ENCODE measurements around the gene ZNF385C. TPM values are rescaled to one million over a fixed set of nuclear protein-coding genes. Genes with fewer than 3 reads are reported as not detected.

Gene ZNF385C
- total RNA-seq, 1 donor from 2014 or later: not detected

GRCh38 chr17:42078396-42079043 is 19.8 kb downstream of the ZNF385C start:
- DNase-seq (ENCODE audit: low spot score): no peak

- no peak for DNase-seq (ENCODE audit: low spot score)
These were observed 20.5 kb downstream of the ZNF385C start for GRCh38 chr17:42077755-42078154.

- no peak for DNase-seq (ENCODE audit: low spot score)
These were observed 21.3 kb downstream of the ZNF385C start for GRCh38 chr17:42076797-42077559.

GRCh38 chr17:42075789-42076188 is 22.5 kb downstream of the ZNF385C start:
- DNase-seq (ENCODE audit: low spot score): no peak

DNA sequence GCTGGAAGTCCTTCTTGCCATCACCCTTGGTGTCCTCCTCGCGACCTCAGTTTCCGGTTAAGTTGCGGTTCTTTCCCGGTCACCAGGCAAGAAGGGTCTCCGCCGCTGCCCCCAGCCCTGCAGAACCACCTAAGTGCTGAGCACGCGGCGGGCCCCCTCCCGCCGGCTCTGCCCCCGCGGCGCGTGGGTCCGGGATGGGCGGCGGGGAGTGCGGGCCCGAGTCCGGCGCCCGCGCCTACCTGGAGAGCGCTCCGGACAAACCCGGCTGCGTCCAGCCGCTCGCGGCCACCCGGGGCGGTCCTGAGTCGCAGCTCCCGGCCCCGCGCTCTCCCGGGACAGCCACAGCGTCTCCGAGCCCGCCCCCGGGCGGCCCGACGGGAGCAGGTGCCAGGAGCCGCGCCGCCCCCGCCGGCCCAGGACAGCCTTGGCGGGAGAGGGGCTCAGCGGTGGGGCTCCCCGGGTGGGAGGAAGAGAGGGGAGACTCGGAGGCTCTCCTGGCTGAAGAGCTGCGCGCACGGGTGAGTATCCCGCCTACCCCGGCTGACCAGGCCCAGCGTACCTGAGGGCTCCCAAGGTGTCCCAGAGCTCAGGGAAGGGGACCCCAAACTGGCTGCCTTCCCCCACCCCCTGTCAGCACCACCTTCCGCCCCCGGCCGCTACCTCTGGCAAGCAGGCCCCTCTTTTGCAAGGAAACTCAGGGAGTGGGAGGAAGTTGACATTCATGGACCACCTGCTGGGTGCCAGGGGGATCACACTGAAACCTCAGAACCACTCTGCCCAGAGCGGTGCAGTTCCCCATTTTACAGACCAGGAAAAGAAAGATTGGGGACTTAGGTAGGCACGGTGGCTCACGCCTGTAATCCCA is 25.7 kb downstream of the ZNF385C start:
- no peak for DNase-seq (ENCODE audit: low spot score)

DNA sequence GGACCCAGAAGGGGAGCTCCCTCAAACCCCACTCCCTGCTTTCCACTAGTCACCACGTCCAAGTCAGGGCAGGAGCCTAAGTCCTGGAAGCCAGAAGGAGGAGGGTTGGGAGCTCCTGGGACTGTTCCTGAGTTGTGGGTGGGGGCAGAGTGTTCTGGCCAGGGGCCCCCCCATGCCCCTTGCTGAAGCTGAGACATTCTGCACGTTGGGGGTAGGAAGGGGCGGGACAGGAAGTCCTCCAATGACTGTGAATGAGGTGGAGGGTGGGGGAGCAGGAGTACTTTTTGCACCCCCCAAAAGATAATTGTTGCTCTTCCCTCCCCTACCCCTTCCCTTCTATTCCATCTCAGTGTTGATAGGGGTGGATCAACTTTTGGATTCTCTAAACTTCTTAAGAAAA is 26.5 kb downstream of the ZNF385C start:
- no peak for DNase-seq (ENCODE audit: low spot score)

GRCh38 chr17:42068979-42069378 is 29.3 kb downstream of the ZNF385C start:
- DNase-seq (ENCODE audit: low spot score): no peak

DNA sequence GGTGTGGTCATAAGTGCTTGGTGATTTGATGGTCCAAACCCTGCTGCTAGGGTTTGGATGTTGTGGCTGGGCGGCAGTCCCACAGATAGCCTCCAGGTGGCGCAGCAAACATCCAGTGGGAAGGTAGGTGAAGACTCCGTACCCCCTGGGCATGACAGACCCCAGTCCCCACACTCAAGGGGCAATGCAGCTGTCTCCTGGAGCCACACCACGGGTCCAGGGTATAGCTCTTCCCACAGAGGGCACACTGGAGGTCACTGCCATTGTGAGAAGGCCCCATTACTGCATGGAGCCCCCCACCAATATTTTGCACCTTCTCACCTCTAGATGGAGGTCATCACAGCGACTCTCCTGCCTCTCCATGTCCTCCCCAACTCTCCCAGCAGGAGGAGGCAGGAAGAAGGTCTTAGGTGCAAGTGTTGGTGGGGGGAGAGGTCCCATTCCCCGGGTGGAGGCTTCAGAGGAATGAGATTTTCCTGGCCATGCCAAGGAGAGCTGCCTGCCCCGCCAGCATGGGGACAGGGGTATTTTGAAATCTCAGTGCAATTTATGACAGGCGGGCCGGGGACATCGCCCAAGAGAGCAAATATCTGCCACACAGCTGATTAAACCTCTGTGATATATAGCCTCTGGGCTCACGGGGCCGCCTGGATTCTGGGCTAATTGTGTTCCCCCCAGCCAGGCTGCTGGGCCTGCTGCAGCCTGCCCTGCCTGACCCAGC is 30.7 kb downstream of the ZNF385C start:
- no peak for DNase-seq (ENCODE audit: low spot score)

GRCh38 chr17:42065201-42065600 is 33.1 kb downstream of the ZNF385C start:
- no peak for DNase-seq (ENCODE audit: low spot score)

GRCh38 chr17:42062681-42063080 is 35.6 kb downstream of the ZNF385C start:
- no peak for DNase-seq (ENCODE audit: low spot score)

GRCh38 chr17:42061646-42062487 is 36.4 kb downstream of the ZNF385C start:
- DNase-seq (ENCODE audit: low spot score): no peak

DNA sequence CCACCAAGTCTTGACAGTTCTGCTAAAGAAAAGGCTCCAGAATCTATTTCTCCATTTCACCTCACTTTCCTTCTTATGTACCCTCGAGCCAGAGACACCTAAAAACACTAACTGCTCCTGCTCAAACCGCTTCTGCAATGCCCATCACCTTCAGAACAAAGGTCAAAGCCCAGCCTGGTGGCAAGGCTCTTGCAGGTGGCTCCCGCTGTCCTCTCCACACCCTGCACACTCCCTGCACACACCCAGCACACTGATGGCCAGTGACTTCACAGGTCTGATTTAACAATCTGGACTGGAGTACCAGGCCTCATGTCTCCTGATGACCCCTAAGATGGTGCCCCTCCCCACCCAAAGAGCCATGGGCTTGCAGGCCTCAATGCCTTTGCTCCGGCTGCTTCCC is 38.0 kb downstream of the ZNF385C start:
- no peak for DNase-seq (ENCODE audit: low spot score)

DNA sequence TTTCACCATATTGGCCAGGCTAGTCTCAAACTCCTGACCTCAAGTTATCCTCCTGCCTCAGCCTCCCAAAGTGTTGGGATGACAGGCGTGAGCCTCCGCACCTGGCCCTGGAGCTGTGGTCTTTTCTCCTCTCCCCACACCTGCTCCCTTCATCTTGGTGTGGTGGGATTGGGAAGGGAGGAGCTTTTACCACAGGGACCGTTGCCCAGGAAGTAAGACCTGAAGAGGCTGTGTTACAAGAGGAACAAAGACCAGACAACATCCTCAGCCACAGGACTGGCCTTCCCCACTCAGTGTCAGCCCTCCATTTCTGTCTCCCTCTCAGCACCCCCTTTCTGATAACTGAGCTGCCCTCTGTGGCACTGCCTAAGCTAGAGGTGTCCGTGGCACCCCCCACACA is 38.5 kb downstream of the ZNF385C start:
- DNase-seq (ENCODE audit: low spot score): no peak

DNA sequence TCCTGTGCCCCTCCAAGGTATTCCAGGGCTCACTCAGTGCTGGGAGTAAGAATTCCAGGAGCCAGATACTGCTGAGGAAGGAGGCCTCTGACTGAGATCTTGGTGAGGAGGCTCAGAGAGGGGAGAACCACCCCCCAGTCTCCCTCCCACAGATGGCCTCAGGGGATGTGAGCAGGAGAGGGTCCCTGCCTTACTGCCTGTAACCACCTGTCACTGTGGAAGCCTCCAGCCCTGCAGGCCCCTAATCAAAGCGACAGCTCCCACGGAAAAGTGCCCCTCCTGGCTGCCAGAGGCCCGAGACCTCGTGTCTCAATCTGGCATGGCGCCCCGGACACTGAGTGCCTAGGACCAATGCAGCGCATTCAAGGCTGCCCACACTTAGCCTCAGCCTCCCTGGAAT is 40.2 kb downstream of the ZNF385C start:
- DNase-seq (ENCODE audit: low spot score): no peak

DNA sequence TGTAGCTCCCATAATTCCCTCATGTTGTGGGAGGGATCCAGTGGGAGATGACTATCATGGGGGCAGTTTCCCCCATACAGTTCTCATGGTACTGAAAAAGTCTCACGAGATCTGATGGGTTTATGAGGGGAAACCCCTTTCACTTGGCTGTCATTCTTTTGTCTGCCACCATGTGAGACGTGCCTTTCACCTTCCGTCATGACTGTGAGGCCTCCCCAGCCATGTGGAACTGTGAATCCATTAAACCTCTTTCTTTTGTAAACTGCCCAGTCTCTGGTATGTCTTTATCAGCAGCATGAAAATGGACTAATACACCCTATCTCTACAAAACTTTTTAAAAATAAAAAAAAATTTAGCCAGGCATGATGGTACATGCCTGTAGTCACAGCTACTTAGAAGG is 41.6 kb downstream of the ZNF385C start:
- no peak for DNase-seq (ENCODE audit: low spot score)

- no peak for DNase-seq (ENCODE audit: low spot score)
These were observed 42.8 kb downstream of the ZNF385C start for GRCh38 chr17:42055496-42055895.

DNA sequence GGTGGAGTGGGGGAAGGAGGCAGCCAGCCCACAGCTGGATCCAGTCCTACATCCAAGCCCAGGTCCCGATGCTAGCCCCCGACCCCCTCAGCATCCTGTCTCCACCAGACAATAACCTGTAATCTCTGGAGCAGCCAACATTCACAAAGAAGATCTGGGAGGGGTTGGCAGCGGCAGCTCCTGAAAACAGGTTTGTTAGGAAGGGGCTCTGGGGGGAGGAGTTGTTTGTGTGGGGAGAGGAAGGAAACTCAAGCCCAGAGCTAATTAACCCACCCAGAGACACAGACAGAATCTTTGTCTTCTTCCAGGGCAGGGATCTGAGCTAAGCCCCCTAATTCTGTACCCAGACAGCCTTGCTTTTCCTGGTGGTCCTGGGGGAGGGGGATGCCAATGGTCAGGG is 43.2 kb downstream of the ZNF385C start:
- no peak for DNase-seq (ENCODE audit: low spot score)

GRCh38 chr17:42053731-42054500 is 44.4 kb downstream of the ZNF385C start:
- no peak for DNase-seq (ENCODE audit: low spot score)

- no peak for DNase-seq (ENCODE audit: low spot score)
These were observed 45.9 kb downstream of the ZNF385C start for GRCh38 chr17:42052346-42052877.
